GM12892 (cell line): ENCODE data around the gene MRPS7.
A peak's percentile ranks its signal among the peaks of the same experiment; 100 is the strongest.

Experiments
- POLR2A ChIP-seq: IDR thresholded peaks from 2 replicates; pipeline ENCODE4 v1.6.1; 2011; ENCODE audit warnings: low read depth, low read length, control low read depth
- POLR2AphosphoS5 ChIP-seq: IDR thresholded peaks from 2 replicates; pipeline ENCODE4 v1.6.1; 2011; ENCODE audit warnings: low read depth, low read length, control low read depth
- TAF1 ChIP-seq: IDR thresholded peaks from 2 replicates; pipeline ENCODE4 v1.6.1; 2011; ENCODE audit warnings: low read depth, mild to moderate bottlenecking, control low read depth, low read length, borderline replicate concordance

- TF ChIP-seq POLR2AphosphoS5 (peak; percentile 66), TAF1 (peak; percentile 36; the same call in 1 of the 2 replicates), POLR2A (peak; percentile 95)
These were observed 27.6 kb downstream of the MRPS7 start, which contains the start of gene SLC25A19 for GRCh38 chr17:75289115-75289831.
